Heart left ventricle (tissue), 13 donors: Measurements from ENCODE around the gene GJD3.

Source experiments
- POLR2A ChIP-seq, 2 donors: fragments of 450-650 bp; IDR thresholded peaks; one replicate each; pipeline ENCODE4 v1.6.1; 2017; ENCODE audit warnings: antibody characterized with exemption in 2 of 2, mild to moderate bottlenecking in 2 of 2, moderate library complexity in 2 of 2
- TF ChIP-seq, protein P1 (sequence below), 12 donors: fragments of 200-600 bp; sonication (generic) in 4 of 12; IDR thresholded peaks; one replicate each; pipeline versions ENCODE4 v1.5.0 to v1.8.0; 2018 to 2022; ENCODE audit warnings: antibody characterized with exemption in 12 of 12, mild to moderate bottlenecking in 5 of 12
- donor health status: ischemic (EF 13 %, LVEDD 7.1; RV severe dilation, severe dysfunction).
- donor health status: DM: no; HTN: yes; CAD: no.
- donor health status: DM: no; HTN: no; CAD: no.
- donor health status: ischemic (EF 25% LVEDD 6.9; RV normal size, moderate dysfunction).
- donor health status: ischemic (EF 25% LVEDD 5.7; RV mildly dilated, moderate dysfunction).
- donor health status: ischemic (EF 35%, LVEDD 5.7; RV mildly dilated, moderate dysfunction).
- donor health status: nonischemic (EF 11% LVEDD 7.7; RV severe dilation, severe dysfunction).
- donor health status: DM: yes; HTN: yes; CAD: no.
- donor health status: PGD.
- donor health status: ischemic (EF 29% LVEDD 5.4; RV normal size, mild dysfunction).
- donor health status: nonischemic (EF 23%, LVEDD 6.1; RV moderate dilation, normal function).

DNA sequence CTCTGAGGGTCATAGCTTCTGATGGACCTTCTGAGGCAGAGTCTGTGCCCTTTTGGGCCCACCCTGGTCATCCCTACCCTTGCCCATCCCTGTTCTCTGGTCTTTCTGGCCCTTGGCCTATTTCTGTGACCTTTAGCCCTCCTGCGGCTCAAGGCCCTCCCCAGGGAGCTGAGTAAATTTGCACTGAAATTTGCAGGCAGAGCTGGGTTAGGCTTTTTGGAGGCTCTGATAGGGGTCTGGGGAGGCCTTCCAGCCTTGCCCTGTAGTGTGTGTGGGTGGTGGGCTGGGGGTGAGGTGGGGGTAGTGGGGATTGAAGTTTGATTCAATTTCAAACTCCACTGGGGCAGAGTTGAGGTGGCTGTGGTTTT lies 37.7 kb downstream of the GJD3 start:
- TF ChIP-seq, protein P1, sequence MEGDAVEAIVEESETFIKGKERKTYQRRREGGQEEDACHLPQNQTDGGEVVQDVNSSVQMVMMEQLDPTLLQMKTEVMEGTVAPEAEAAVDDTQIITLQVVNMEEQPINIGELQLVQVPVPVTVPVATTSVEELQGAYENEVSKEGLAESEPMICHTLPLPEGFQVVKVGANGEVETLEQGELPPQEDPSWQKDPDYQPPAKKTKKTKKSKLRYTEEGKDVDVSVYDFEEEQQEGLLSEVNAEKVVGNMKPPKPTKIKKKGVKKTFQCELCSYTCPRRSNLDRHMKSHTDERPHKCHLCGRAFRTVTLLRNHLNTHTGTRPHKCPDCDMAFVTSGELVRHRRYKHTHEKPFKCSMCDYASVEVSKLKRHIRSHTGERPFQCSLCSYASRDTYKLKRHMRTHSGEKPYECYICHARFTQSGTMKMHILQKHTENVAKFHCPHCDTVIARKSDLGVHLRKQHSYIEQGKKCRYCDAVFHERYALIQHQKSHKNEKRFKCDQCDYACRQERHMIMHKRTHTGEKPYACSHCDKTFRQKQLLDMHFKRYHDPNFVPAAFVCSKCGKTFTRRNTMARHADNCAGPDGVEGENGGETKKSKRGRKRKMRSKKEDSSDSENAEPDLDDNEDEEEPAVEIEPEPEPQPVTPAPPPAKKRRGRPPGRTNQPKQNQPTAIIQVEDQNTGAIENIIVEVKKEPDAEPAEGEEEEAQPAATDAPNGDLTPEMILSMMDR (IDR thresholded peaks at IDR 0.05) = no peak
- no peak for TF ChIP-seq POLR2A (IDR thresholded peaks at IDR 0.05)
